HG02588 (cell line): ENCODE measurements around the gene C17orf58.
"Not testable (repeated sequence)": the region's sequence is repeated elsewhere in the genome, so short reads cannot be mapped to it uniquely, and the experiment has no call there.

Experiments used
- ATAC-seq: cut with Tn5 transposase; IDR thresholded peaks from one replicate; pipeline ENCODE4 v1.9.1; 2021; ENCODE audit warnings: mild to moderate bottlenecking, moderate library complexity; ENCODE audit not compliant: unreplicated experiment

Gene C17orf58

DNA sequence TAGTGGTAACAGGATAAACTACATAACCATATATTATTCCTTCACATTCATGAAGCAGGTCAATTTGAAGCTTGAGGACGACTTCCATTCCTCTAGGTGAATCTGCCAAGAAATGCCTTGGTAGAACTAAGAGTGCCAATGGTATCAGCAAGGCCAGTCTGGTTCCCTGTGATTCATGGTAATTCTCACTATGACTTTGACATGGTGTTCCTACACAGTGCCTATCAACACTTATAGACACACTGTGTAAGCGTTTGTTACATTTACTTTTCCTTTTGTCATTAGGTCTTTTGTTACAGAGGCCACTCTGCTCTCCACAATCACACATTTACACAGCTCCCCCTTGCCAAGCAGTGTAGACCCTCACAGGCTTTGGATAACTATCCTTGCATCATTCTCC is 34.1 kb downstream of the C17orf58 start:
- ATAC-seq = not testable (repeated sequence)

DNA sequence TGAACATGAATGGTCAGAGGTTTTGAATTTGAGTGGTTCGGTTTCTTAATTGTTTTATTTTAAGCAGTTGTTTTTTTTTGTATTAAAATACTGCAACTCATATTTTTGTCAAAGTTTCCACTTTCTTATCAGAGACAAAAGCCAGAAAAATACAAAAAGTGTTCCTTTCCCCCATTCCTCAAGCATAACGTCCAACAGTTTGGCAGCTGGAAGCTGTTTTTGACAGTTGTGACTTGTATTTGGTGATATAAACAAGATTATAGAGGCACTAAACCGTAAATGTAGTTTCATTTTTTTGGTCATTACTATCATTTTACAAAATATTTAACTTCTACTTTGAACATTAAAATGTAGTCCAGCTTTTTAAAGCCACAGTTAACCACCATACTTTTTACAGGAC is 36.0 kb downstream of the C17orf58 start:
- not testable (repeated sequence) for ATAC-seq

DNA sequence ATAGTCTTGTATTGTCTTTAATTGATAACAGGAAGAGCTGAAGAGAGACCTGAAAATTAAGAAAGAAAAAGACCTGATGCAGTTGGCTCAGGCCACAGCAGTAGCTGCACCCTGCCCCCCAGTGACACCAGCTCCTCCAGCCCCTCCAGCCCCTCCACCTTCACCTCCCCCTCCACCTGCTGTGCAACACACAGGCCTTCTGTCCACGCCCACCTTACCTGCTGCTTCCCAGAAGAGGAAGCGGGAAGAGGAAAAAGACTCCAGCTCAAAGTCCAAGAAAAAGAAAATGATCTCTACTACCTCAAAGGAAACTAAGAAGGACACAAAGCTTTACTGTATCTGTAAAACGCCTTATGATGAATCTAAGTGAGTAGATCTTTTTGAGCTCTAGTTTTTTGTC is 36.8 kb downstream of the C17orf58 start:
- ATAC-seq = no peak

DNA sequence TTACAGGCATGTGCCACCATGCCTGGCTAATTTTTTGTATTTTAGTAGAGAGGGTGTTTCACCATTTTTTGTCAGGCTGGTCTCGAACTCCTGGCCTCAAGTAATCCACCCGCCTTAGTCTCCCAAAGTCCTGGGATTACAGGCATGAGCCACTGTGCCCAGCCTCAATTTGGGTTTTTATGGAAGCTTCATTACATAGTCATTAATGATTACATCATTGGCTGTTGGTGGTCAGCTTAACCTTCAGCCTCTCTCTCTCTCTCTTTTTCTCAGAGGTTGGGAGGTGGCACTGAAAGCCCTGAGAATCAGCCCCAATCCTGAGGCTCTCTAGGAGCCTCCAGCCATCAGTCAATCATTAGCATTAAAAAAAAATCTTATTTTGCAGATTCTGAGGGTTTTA is 45.3 kb downstream of the C17orf58 start:
- no peak for ATAC-seq

DNA sequence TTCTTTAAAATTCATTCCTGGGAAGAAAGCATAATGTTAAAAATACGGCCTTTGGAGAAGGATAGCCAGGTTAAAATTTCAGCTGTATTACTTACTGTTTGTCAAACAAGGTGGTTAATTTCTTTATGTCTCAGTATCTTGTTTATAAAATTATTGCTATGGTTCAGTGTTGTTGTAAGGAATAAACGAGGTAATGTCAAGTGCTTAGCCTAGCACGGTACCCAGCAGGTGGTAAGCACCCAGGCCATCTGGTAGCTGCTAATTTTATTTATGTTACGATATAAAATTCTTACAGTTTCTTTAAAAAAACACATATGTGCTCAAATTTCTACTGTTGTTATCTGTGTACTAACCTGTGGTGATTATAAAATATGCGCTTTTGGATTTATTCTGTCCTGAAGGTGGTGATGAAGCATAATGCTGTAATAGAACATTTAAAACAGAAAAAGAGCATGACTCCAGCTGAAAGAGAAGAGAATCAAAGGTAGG is 48.9 kb downstream of the C17orf58 start:
- no peak for ATAC-seq

DNA sequence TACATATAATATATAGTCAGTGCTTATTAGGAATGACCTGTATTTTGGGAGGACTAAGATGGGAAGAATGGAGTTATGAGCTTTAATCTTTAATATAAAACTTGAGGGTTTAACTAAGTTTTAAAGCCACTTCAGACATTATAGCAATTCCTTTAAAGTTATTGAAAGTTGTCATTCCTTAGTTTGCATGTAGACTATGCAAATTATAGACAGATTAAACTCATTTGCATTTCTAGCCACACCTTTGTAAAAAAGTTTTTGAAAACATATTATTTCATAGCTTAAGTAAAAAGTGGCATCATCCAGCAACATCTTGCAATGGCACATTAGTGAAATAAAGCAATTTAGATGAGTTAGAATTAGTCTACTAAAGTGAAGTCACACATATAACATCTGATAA is 49.8 kb downstream of the C17orf58 start:
- ATAC-seq = no peak

DNA sequence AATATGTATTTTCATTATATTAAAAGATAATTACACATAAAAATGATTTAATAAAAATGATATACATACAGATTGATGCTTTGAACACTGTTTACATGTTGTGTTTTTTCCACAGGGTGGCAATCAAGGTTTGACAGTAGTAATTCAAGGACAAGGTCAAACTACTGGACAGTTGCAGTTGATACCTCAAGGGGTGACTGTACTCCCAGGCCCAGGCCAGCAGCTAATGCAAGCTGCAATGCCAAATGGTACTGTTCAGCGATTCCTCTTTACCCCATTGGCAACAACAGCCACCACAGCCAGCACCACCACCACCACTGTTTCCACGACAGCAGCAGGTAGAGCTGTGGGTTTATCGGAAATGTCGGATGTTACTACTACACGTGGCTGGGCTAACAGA is 52.2 kb downstream of the C17orf58 start:
- no peak for ATAC-seq

DNA sequence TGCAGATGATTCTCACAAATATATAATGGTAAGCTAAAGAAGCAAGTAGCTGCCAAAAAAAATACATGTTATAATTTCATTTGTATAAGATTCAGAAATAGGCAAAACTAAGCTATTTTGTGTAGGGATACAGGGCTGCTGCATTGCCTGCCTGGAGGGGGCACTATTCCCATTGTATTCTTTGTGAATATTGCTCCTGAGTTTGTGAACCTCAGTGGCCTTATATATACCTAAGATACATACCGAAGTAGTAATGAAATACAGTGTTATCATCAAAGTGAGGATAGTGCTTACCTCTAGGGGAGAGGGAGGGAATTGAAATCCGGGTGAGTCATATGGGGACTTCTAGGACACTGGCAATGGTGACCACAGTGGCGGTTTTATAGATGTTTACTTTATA is 53.5 kb downstream of the C17orf58 start:
- no peak for ATAC-seq
